ENCODE results near the gene ARHGAP29.
"Not testable (repeated sequence)": the region's sequence is repeated elsewhere in the genome, so short reads cannot be mapped to it uniquely, and the experiment has no call there.

The ARHGAP29 gene

GRCh38 chr1:94169126-94169525, 68.3 kb downstream of the ARHGAP29 start:
- TF ChIP-seq PAX5 (IDR thresholded peaks at IDR 0.05; ENCODE audit: insufficient read depth, low read length, severe bottlenecking) = no peak
- TF ChIP-seq POU2F2 (IDR thresholded peaks at IDR 0.05; ENCODE audit: low read depth, low read length) = no peak
- TF ChIP-seq POLR2A (IDR thresholded peaks at IDR 0.05; ENCODE audit: low read depth, low read length) = no peak
- TF ChIP-seq POLR2AphosphoS5 (IDR thresholded peaks at IDR 0.05; ENCODE audit: low read depth, low read length) = no peak
- TF ChIP-seq TAF1 (IDR thresholded peaks at IDR 0.05; ENCODE audit: low read depth, low read length) = no peak
- no peak for TF ChIP-seq SPI1 (IDR thresholded peaks at IDR 0.05; ENCODE audit: low read depth, low read length)
- no peak for DNase-seq (ENCODE audit: insufficient read length, low spot score)
- FAIRE-seq = no peak

- DNase-seq (ENCODE audit: insufficient read length, low spot score) (no peak), FAIRE-seq (no peak)
These were observed 71.5 kb downstream of the ARHGAP29 start for GRCh38 chr1:94165843-94166242.

DNA sequence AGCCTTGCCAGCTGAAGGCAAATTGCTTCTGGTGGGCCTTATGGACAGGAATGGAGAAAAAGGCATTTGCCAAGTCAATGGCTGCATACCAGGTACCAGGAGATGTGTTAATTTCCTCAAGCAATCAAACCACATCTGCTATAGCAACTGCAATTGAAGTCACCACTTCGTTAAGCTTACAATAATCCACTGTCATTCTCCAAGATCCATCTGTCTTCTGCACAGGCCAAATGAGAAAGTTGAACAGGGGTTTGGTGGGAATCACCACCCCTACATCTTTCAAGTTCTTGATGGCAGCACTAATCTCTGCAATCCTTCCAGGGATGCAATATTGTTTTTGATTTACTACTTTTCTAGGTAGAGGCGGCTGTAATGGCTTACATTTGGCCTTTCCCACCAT, 72.5 kb downstream of the ARHGAP29 start:
- DNase-seq (ENCODE audit: insufficient read length, low spot score); FAIRE-seq: not testable (repeated sequence)

More at GRCh38 chr1:94165843-94166242, 71.5 kb downstream of the ARHGAP29 start:
- no peak for TF ChIP-seq PAX5 (IDR thresholded peaks at IDR 0.05; ENCODE audit: insufficient read depth, low read length, severe bottlenecking)

DNA sequence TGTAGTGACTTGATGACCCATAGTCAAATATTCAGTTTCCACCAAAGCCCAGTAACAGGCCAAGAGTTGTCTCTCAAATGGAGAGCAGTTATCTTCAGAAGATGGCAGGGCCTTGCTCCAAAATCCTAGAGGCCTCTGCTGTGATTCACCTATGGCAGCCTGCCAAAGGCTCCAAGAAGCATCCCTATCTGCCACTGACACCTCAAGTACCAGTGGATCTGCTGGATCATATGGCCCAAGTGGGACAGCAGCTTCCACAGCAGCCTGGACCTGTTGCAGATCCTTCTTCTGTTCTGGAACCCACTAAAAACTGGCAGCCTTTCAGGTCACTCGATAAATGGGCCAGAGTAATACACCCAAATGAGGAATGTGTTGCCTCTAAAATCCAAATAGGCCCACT, 73.3 kb downstream of the ARHGAP29 start:
- DNase-seq (ENCODE audit: insufficient read length, low spot score); FAIRE-seq: not testable (repeated sequence)

GRCh38 chr1:94163249-94163648, 74.1 kb downstream of the ARHGAP29 start:
- FAIRE-seq; DNase-seq (ENCODE audit: insufficient read length, low spot score): not testable (repeated sequence)

DNA sequence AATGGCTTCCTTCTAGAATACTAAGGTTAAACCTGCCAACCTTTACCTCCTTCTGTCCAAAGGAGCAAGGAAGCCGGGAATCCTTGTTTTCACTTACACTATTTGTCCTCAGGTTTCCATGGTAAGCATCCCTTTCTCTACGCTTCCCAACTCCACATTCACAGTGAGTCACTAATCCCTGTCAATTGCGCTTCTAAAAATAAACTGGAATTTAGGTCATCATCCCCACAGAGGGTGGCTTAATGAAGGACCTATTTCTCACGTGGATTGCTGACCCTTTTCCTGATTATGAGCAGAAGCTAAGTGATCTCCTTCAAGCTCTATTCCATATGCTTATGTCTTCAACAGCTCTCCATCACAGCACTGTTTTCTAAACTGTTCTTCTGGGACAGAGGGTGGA, 76.6 kb downstream of the ARHGAP29 start:
- TF ChIP-seq TAF1 (IDR thresholded peaks at IDR 0.05; ENCODE audit: low read depth, low read length) = no peak
- no peak for TF ChIP-seq POLR2AphosphoS5 (IDR thresholded peaks at IDR 0.05; ENCODE audit: low read depth, low read length)
- no peak for TF ChIP-seq SPI1 (IDR thresholded peaks at IDR 0.05; ENCODE audit: low read depth, low read length)
- no peak for TF ChIP-seq PAX5 (IDR thresholded peaks at IDR 0.05; ENCODE audit: insufficient read depth, low read length, severe bottlenecking)
- TF ChIP-seq POU2F2 (IDR thresholded peaks at IDR 0.05; ENCODE audit: low read depth, low read length) = no peak
- TF ChIP-seq POLR2A (IDR thresholded peaks at IDR 0.05; ENCODE audit: low read depth, low read length) = no peak
- FAIRE-seq (no peak), DNase-seq (ENCODE audit: insufficient read length, low spot score) (no peak)

GRCh38 chr1:94156096-94156625, 81.2 kb downstream of the ARHGAP29 start:
- no peak for DNase-seq (ENCODE audit: insufficient read length, low spot score)
- FAIRE-seq = no peak
- no peak for TF ChIP-seq POU2F2 (IDR thresholded peaks at IDR 0.05; ENCODE audit: low read depth, low read length)
- TF ChIP-seq POLR2A (IDR thresholded peaks at IDR 0.05; ENCODE audit: low read depth, low read length) = no peak
- no peak for TF ChIP-seq PAX5 (IDR thresholded peaks at IDR 0.05; ENCODE audit: insufficient read depth, low read length, severe bottlenecking)
- no peak for TF ChIP-seq POLR2AphosphoS5 (IDR thresholded peaks at IDR 0.05; ENCODE audit: low read depth, low read length)
- no peak for TF ChIP-seq TAF1 (IDR thresholded peaks at IDR 0.05; ENCODE audit: low read depth, low read length)
- TF ChIP-seq SPI1 (IDR thresholded peaks at IDR 0.05; ENCODE audit: low read depth, low read length) = no peak

- no peak for DNase-seq (ENCODE audit: insufficient read length, low spot score)
- no peak for FAIRE-seq
These were observed 82.4 kb downstream of the ARHGAP29 start for GRCh38 chr1:94154989-94155388.

GRCh38 chr1:94153133-94153532, 84.3 kb downstream of the ARHGAP29 start:
- no peak for DNase-seq (ENCODE audit: insufficient read length, low spot score)
- TF ChIP-seq POU2F2 (IDR thresholded peaks at IDR 0.05; ENCODE audit: low read depth, low read length) = no peak
- no peak for TF ChIP-seq POLR2AphosphoS5 (IDR thresholded peaks at IDR 0.05; ENCODE audit: low read depth, low read length)
- TF ChIP-seq PAX5 (IDR thresholded peaks at IDR 0.05; ENCODE audit: insufficient read depth, low read length, severe bottlenecking) = no peak
- no peak for TF ChIP-seq SPI1 (IDR thresholded peaks at IDR 0.05; ENCODE audit: low read depth, low read length)
- no peak for TF ChIP-seq POLR2A (IDR thresholded peaks at IDR 0.05; ENCODE audit: low read depth, low read length)
- TF ChIP-seq TAF1 (IDR thresholded peaks at IDR 0.05; ENCODE audit: low read depth, low read length) = no peak
- FAIRE-seq = no peak

More at GRCh38 chr1:94154989-94155388, 82.4 kb downstream of the ARHGAP29 start:
- TF ChIP-seq SPI1 (IDR thresholded peaks at IDR 0.05; ENCODE audit: low read depth, low read length) (no peak), POU2F2 (IDR thresholded peaks at IDR 0.05; ENCODE audit: low read depth, low read length) (no peak), PAX5 (IDR thresholded peaks at IDR 0.05; ENCODE audit: insufficient read depth, low read length, severe bottlenecking) (no peak), POLR2A (IDR thresholded peaks at IDR 0.05; ENCODE audit: low read depth, low read length) (no peak), TAF1 (IDR thresholded peaks at IDR 0.05; ENCODE audit: low read depth, low read length) (no peak), POLR2AphosphoS5 (IDR thresholded peaks at IDR 0.05; ENCODE audit: low read depth, low read length) (no peak)

- DNase-seq (ENCODE audit: insufficient read length, low spot score); FAIRE-seq: not testable (repeated sequence)
These were observed 88.2 kb downstream of the ARHGAP29 start for GRCh38 chr1:94149166-94149565.

DNA sequence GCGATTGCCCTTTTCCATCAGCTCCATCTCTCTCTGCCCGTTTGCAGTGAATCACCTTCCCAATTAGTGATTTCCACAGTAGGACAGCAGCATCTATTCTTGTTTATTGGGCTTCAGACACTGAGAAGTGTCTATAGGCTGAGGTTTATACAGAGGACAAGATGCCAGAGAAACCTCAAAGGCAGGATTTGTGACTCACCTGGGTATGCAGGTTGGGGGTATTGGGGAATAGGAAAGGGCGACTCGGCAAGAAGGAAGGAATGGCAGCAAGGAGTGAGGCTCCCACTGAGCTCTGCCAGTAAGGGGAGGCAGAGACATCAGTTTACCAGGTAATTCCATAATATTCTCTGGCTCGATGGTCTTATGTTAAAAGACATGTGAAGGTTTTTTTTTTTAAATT, 91.1 kb downstream of the ARHGAP29 start:
- TF ChIP-seq PAX5 (IDR thresholded peaks at IDR 0.05; ENCODE audit: insufficient read depth, low read length, severe bottlenecking) = no peak
- TF ChIP-seq TAF1 (IDR thresholded peaks at IDR 0.05; ENCODE audit: low read depth, low read length) = no peak
- TF ChIP-seq POLR2A (IDR thresholded peaks at IDR 0.05; ENCODE audit: low read depth, low read length) = no peak
- TF ChIP-seq SPI1 (IDR thresholded peaks at IDR 0.05; ENCODE audit: low read depth, low read length) = no peak
- no peak for TF ChIP-seq POLR2AphosphoS5 (IDR thresholded peaks at IDR 0.05; ENCODE audit: low read depth, low read length)
- FAIRE-seq = no peak
- no peak for DNase-seq (ENCODE audit: insufficient read length, low spot score)
